T-helper 1 cell treated with Interleukin-12 subunit alpha and Interleukin-12 subunit beta and Interleukin-4 antibody, amounts not matched to agents 30 μg/mL and 1 μg/mL, for 36 hours (primary cell): ENCODE measurements around the gene PSMD1.
A peak's percentile ranks its signal among the peaks of the same experiment; 100 is the strongest.

ENCODE experiments used
- H3K27ac Mint-ChIP-seq: one replicate; pipeline ENCODE4 v1.8.0; 2021; ENCODE audit warnings: mild to moderate bottlenecking, mixed read lengths
- H3K27me3 Mint-ChIP-seq: one replicate; pipeline ENCODE4 v1.8.0; 2021; ENCODE audit warnings: low read depth, mixed read lengths
- H3K36me3 Mint-ChIP-seq: one replicate; pipeline ENCODE4 v1.8.0; 2021; ENCODE audit warnings: low read depth, mixed read lengths
- H3K4me1 Mint-ChIP-seq: one replicate; pipeline ENCODE4 v1.8.0; 2021; ENCODE audit warnings: low read depth, mixed read lengths
- H3K4me3 Mint-ChIP-seq: one replicate; pipeline ENCODE4 v1.8.0; 2021; ENCODE audit warnings: mild to moderate bottlenecking, moderate library complexity, mixed read lengths
- H3K9me3 Mint-ChIP-seq: one replicate; pipeline ENCODE4 v1.8.0; 2021; ENCODE audit warnings: mixed read lengths

PSMD1 gene

DNA sequence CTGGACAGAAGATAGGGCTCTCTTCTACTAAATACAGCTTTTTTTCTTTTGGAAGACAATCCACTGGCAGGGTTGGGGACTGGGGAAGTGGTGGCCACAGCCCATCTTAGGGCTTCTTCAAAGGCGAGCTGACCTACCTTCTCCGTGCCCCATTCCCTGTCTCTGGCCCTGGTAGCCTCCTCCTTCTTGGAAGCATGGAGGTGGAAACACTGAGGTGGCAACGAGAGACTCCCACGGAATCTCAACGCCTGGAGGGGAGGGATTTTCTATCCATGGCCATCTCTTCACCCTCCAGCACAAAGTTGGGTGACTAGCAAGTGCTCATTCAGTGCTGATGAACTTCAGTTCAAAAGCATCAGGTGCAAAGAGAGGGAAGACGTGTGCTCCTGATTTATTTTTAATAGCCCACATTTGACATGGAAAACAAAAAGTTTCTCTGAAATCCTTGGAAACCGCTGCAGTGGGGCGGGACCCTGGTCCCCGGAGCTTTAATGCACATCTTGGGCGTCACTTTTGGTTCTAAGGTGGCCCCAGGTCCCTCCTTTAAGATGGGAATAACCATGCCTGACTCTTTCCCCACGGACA lies 141.1 kb downstream of the PSMD1 start:
- H3K9me3 Mint-ChIP-seq: no peaks in the 10 kb centered on the region
- peaks cover 1% of the 10 kb centered on the region for H3K36me3 Mint-ChIP-seq
- H3K27ac Mint-ChIP-seq: no peak overlapping the region
- H3K27me3 Mint-ChIP-seq: peaks cover 41% of the 10 kb centered on the region
- peaks cover 4% of the 10 kb centered on the region for H3K4me1 Mint-ChIP-seq
- H3K4me3 Mint-ChIP-seq: peak overlapping the region; percentile 91

DNA sequence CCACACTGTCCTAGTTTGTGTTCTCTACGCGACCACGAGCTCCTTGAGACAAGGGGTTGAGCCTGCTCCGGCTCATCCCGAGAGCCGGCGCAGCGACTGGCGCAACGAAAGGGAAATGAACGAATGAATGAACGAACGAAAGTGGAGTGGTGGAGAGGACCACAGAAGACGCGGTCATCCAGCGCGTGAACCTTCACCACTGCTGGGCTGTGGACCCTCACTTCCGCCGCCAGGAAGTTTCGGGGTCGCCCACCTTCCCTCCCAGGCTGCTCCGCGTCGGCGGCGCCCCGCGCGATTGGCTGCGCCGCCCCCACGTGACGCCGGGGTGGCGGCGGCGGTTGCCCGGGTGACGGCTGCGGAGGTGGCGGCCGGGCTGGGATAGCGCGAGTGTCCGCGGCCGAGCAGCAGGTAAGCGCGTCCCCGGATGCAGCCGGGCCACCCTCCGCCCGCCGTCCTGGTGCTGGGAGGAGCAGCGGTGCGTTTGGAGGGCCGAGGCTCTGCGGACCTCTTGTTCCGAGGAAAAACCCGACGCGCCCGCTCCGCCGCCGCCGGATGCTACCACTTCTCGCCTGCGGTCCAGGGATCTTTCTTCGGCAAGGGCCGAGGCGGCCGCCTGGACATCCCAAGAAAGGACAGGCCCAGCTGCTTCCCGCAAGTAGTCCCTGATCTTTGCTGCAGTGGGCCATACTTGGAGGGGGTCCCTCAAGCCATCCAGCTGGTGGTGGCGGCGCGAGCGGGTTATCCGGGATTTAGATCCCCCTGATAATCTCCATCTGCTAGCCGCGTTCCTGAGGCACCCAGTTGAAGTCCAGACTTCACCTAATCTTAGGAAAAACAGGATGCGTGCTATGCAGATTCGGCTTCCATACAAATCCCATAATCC lies 141.9 kb downstream of the PSMD1 start, which contains the start of gene ARMC9:
ARMC9 (plus strand) TSS at position 341 of the 883 bp plus-strand sequence. CDS start 7,608 bp downstream, outside the sequence.
- Mint-ChIP-seq H3K27me3 (peaks cover 38% of the 10 kb centered on the region), H3K36me3 (peaks cover 1% of the 10 kb centered on the region), H3K27ac (no peak within 1 kb of the TSS), H3K4me3 (peak within 1 kb of the TSS; percentile 91), H3K9me3 (no peaks in the 10 kb centered on the region), H3K4me1 (peaks cover 4% of the 10 kb centered on the region)

DNA sequence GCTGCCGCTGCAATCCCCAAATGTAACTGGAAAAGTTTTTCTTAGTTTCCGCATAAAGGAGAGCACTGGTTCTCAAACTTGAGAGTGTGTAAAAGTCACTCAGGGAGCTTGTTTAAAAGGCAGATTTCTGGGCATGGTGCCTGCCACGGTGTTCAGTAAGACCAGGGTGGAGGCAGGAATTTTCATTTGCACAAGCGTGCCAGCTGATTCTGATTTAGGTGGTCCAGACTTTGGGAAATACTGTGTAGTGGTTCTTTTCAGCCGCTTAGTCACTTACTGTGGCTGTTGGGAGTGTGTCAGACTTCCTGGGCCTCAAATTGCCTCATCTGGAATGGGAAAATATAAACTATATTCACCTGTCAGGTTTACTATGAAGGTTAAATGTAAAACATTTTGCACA lies 142.6 kb downstream of the PSMD1 start:
- H3K4me1 Mint-ChIP-seq: peaks cover 4% of the 10 kb centered on the region
- peak overlapping the region; percentile 81 for H3K4me3 Mint-ChIP-seq
- no peaks in the 10 kb centered on the region for H3K9me3 Mint-ChIP-seq
- peaks cover 1% of the 10 kb centered on the region for H3K36me3 Mint-ChIP-seq
- H3K27me3 Mint-ChIP-seq: peaks cover 35% of the 10 kb centered on the region
- no peak overlapping the region for H3K27ac Mint-ChIP-seq

DNA sequence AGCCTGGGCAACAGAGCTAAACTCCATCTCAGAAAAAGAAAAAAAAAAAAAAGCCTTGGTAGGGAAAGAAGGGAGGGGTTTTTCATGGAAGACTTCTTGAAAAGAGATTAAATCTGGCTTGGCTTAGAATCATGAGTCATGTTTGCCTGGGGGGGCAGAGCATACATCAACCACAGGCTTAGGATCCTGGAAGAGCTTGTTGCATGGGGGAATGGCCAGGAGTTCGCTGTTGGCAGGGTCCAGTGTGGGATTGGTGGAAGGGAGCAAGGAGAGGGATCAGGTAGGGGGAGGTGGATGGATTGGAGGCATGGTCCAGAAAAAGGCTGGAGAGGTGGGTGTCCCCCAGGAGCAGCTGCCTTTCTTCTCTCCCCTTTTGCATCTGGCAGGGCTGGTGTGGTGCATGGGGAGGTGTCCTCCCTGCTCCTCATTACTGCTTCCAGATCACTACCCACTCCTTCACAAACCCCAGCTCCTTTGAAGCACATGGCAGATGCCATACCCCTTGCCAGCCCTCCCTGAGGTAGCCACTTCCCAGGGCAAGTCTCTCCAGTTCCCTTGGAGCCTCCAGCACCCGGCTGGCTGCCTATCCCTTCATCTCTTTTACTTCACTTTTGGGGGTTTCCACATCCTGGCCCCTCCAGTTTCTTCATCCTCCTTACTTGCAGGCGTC lies 144.3 kb downstream of the PSMD1 start:
- peaks cover 34% of the 10 kb centered on the region for H3K27me3 Mint-ChIP-seq
- H3K9me3 Mint-ChIP-seq: no peaks in the 10 kb centered on the region
- peaks cover 4% of the 10 kb centered on the region for H3K4me1 Mint-ChIP-seq
- H3K36me3 Mint-ChIP-seq: peaks cover 1% of the 10 kb centered on the region
- H3K27ac Mint-ChIP-seq: no peak overlapping the region
- no peak overlapping the region for H3K4me3 Mint-ChIP-seq

DNA sequence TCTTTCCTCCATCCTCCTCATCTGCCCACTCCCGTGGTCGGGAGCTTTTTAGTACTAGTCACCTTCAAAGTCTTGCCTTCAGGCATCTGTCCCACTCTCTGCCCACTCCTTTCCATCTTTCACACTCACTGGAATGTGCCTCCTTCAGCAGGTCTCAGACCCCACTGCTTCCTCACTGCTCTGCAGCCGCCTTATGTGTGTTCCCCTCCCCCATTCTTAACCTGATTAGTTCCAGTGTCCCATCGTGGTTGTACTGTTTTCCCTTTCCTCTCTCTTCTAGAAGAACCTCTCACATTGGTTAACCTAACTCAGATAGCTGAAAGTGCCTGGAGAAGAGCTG lies 144.8 kb downstream of the PSMD1 start:
- no peaks in the 10 kb centered on the region for H3K9me3 Mint-ChIP-seq
- H3K27me3 Mint-ChIP-seq: peaks cover 31% of the 10 kb centered on the region
- H3K4me1 Mint-ChIP-seq: peaks cover 4% of the 10 kb centered on the region
- no peak overlapping the region for H3K27ac Mint-ChIP-seq
- H3K36me3 Mint-ChIP-seq: peaks cover 1% of the 10 kb centered on the region
- no peak overlapping the region for H3K4me3 Mint-ChIP-seq

DNA sequence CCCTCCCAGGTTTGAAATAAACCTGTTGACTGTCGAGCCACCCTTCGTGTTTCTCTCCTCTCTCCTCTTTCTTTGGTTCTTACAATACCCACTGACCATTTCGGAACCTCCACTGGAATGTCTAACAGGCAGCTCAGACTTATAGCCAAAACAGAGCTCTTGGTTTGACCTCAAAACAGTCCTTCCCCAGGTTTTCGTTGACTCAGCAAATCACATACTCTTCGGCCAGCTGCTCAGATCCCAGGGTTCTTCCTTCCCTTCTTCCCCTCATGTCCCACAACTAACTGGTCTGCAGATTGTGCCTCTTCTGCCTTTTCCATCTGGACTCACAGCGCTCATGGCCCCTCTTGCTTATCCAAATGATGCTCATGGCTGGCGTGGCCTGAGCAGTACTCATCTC lies 146.4 kb downstream of the PSMD1 start:
- no peak overlapping the region for H3K27ac Mint-ChIP-seq
- no peak overlapping the region for H3K4me3 Mint-ChIP-seq
- H3K36me3 Mint-ChIP-seq: no peaks in the 10 kb centered on the region
- H3K9me3 Mint-ChIP-seq: no peaks in the 10 kb centered on the region
- peaks cover 21% of the 10 kb centered on the region for H3K27me3 Mint-ChIP-seq
- H3K4me1 Mint-ChIP-seq: no peaks in the 10 kb centered on the region

DNA sequence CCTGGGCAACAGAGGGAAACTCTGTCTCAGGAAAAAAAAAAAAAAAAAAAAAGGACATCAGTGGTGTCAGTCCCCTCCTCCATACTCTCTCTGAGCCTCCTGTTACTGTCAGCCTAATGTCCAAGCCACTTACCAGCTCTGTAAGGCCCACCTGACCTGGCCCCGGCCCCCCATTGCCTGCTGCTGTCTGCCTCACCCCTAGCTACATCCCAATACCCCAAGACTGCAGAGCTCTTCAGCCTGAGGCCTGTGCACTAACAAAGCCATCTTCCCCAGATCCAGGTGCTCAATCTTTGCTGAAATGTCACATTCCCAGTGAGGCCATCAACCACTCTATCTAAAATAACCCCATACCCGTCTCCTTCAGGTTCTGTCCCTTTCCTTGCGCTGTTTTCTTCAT lies 147.5 kb downstream of the PSMD1 start:
- Mint-ChIP-seq H3K27ac (no peak overlapping the region), H3K4me3 (no peak overlapping the region), H3K9me3 (no peaks in the 10 kb centered on the region), H3K27me3 (peaks cover 21% of the 10 kb centered on the region), H3K36me3 (no peaks in the 10 kb centered on the region), H3K4me1 (no peaks in the 10 kb centered on the region)

DNA sequence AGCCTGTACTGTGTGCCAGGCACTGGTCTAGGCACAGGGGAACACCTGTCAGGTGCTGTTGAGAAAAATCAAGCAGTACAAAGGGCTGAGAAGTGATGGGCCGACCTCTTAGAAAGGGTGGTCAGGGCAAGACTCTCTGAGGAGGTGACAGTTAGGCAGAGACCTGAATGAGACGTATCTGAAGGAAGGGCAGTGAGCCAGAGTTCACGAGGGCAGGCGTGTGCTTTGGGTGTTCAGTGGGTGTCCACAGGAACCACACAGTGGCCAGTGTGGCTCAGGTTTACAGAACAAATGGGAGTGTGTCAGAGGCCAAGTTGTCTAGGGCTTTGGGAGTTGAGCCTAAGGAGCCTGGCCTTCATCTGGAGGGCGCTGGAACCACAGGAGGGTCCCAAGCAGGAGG lies 147.9 kb downstream of the PSMD1 start:
- no peak overlapping the region for H3K4me3 Mint-ChIP-seq
- no peaks in the 10 kb centered on the region for H3K36me3 Mint-ChIP-seq
- no peaks in the 10 kb centered on the region for H3K4me1 Mint-ChIP-seq
- no peak overlapping the region for H3K27ac Mint-ChIP-seq
- H3K9me3 Mint-ChIP-seq: no peaks in the 10 kb centered on the region
- peaks cover 21% of the 10 kb centered on the region for H3K27me3 Mint-ChIP-seq

DNA sequence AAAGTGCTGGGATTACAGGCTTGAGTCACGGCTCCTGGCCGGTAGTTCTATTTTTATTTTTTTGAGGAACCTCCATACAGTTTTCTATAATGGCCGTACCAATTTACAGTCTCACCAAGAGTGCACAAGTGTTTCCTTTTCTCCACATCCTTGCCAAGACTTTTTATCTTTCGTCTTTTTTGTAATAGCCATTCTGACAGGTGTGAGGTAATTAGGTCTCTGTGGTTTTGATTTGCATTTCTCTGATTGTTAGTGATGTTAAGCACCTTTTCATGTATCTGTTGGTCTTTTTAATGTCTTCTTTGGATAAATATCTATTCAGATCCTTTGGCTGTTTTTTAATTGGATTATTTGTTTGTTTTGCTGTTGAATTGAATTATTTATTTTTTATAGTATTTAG lies 151.1 kb downstream of the PSMD1 start:
- Mint-ChIP-seq H3K4me1 (no peaks in the 10 kb centered on the region), H3K4me3 (no peak overlapping the region), H3K36me3 (no peaks in the 10 kb centered on the region), H3K9me3 (no peaks in the 10 kb centered on the region), H3K27ac (no peak overlapping the region), H3K27me3 (peaks cover 3% of the 10 kb centered on the region)

DNA sequence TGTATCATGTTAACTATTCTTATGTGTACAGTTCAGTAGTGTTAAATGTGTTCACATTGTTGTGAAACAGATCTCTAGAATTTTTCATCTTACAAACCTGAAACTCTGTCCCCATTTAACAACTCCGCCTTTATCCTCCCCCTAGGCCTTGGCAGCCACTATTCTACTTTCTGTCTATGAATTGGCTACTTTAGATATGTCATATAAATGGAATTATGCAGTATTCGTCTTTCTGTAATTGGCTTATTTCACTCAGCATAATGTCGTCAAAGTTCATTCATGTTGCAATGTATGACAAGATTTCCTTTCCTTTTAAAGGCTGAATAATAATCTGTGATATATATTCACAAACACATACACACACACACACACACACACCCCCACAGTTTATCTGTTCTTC lies 154.1 kb downstream of the PSMD1 start:
- no peaks in the 10 kb centered on the region for H3K36me3 Mint-ChIP-seq
- peaks cover 3% of the 10 kb centered on the region for H3K27me3 Mint-ChIP-seq
- H3K4me3 Mint-ChIP-seq: no peak overlapping the region
- no peak overlapping the region for H3K27ac Mint-ChIP-seq
- no peaks in the 10 kb centered on the region for H3K4me1 Mint-ChIP-seq
- no peaks in the 10 kb centered on the region for H3K9me3 Mint-ChIP-seq

DNA sequence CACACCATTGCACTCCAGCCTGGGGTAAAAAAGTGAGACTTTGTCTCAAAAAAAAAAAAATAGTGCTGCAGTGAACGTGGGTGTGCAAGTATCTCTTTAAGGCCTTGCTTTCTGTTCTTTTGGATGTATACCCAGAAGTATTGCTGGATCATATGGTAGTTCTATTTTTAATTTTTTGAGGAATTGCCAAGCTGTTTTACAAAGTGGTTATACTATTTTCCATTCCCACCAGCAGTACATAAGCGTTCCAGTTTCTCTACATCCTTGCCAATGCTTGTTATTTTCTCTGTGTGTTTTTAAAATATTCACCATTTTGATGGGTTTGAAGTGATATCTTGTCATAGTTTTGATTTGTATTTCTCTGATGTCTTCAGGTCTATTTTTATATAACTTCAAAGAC lies 154.8 kb downstream of the PSMD1 start:
- H3K27me3 Mint-ChIP-seq: peaks cover 3% of the 10 kb centered on the region
- no peaks in the 10 kb centered on the region for H3K9me3 Mint-ChIP-seq
- no peaks in the 10 kb centered on the region for H3K36me3 Mint-ChIP-seq
- H3K27ac Mint-ChIP-seq: no peak overlapping the region
- no peaks in the 10 kb centered on the region for H3K4me1 Mint-ChIP-seq
- no peak overlapping the region for H3K4me3 Mint-ChIP-seq

DNA sequence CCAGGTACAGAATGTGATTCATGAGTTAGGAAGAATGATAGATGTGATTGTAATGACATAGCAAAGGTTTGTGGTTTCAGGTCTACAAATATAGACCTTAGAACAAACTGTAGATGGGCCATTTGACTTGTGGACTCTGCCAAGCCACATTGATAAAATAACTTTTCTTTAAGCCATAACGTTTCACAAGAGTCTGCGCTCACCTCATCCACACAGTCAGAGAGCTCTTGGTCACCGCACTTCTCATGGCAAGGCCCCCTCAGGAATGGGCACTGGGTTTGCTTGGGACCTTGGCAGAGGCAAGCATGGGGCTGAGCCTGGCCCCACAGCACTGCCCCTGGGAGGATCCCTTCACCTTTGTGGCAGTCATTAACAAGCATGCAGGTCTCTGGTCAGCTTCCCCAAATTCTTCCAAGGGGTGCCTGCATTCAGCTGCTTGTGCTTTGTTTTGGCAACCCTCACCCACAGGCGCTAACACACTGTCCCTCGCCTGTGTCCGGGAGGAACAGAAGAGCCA lies 155.7 kb downstream of the PSMD1 start:
- H3K36me3 Mint-ChIP-seq: no peaks in the 10 kb centered on the region

DNA sequence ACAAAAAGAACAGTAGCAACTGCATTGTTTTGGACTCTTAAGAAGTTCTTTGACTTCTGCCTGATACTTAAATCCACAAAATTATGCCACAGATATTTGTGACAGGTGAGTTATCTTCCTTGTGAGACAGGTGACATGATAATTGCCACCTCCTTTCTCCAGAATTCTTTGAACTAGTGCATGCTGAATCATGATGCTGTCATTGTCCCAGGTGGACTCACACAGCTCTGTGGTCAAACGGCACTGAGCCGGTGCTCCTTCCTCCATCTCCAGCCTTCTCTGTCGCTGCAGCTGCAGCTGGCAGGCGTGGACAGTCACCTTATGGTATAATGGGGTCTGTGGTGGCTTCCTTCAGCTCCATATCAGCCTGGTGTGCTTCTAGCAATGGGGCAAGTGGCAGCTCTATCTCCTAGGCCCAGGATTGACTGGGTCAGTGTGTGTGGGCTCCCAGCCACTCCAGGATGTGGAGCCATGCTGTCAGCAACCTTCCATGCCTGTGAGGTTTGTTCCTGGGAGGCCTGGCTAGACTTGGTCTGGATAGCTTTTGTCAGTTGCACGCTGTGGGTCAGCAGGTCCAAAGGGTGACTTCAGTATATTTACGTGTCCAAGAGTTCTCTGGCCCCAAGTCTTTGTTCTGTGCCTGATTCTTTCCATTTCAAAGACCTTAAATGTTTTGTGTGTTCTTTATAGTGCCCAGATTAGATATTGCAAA lies 157.4 kb downstream of the PSMD1 start:
- H3K4me3 Mint-ChIP-seq: no peak overlapping the region
- no peaks in the 10 kb centered on the region for H3K4me1 Mint-ChIP-seq
- H3K36me3 Mint-ChIP-seq: no peaks in the 10 kb centered on the region
- no peaks in the 10 kb centered on the region for H3K9me3 Mint-ChIP-seq
- no peak overlapping the region for H3K27ac Mint-ChIP-seq
- peaks cover 3% of the 10 kb centered on the region for H3K27me3 Mint-ChIP-seq

More for the DNA sequence above, 155.7 kb downstream of the PSMD1 start:
- Mint-ChIP-seq H3K27ac (no peak overlapping the region), H3K9me3 (no peaks in the 10 kb centered on the region), H3K4me3 (no peak overlapping the region), H3K4me1 (no peaks in the 10 kb centered on the region), H3K27me3 (peaks cover 3% of the 10 kb centered on the region)

DNA sequence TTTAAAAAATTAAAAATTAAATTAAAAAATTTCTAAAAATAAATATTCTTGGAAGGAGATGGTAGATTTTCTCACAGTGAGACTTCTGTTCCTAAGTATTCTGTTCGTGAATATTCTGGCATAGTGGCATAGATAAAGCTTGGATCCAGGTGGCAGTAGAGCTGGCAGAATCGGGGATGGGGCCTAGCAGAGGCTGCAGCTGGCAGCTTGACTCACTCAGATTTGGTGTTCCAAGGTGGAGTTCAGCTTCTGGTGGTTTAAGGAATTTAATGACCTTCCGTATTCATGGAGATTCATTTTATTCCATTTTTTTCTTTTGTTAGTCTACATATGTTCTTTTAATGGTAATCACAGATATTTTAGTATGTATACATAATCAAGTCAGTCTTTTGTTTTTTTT lies 161.7 kb downstream of the PSMD1 start:
- Mint-ChIP-seq H3K4me1 (no peaks in the 10 kb centered on the region), H3K9me3 (no peaks in the 10 kb centered on the region), H3K27ac (no peak overlapping the region), H3K4me3 (no peak overlapping the region), H3K27me3 (peaks cover 3% of the 10 kb centered on the region), H3K36me3 (no peaks in the 10 kb centered on the region)
